ENCODE measurements around the gene MOCS1. TPM values are rescaled to one million over a fixed set of nuclear protein-coding genes. Genes with fewer than 3 reads are reported as not detected.

MOCS1 gene
- total and polyA plus RNA-seq, 9 of the 15 experiments (the other 6 are each of a cell fraction or from before 2014, with no cell fraction given): 0.69 to 12.7 (median 8.7) TPM

- TF ChIP-seq ZNF407 (IDR thresholded peaks at IDR 0.05; ENCODE audit: low read depth): no peak
- TF ChIP-seq MTA3 (IDR thresholded peaks at IDR 0.05; ENCODE audit: borderline replicate concordance): 0 out of 2 replicates have a peak, but pooled peaks have one; percentile 17
- TF ChIP-seq HBP1 (CRISPR knock-in tag; IDR thresholded peaks at IDR 0.05): no peak
- TF ChIP-seq SAFB2 (IDR thresholded peaks at IDR 0.05; ENCODE audit: borderline replicate concordance, low read depth, low read length, severe bottlenecking): no peak
- no peak for TF ChIP-seq UBTF (IDR thresholded peaks at IDR 0.05; ENCODE audit: borderline replicate concordance in 1 of 2, low read depth in 2 of 2, low read length in 2 of 2)
- TF ChIP-seq ZBTB9 (CRISPR knock-in tag; IDR thresholded peaks at IDR 0.05): no peak
Measured at GRCh38 chr6:39938773-39939654, 4.8 kb upstream of the MOCS1 start (continued).
